GM21825 (cell line): ENCODE data around the gene ARRB2.

Source experiments
- ATAC-seq: cut with Tn5 transposase; IDR thresholded peaks from one replicate; pipeline ENCODE4 v1.9.1; 2021; ENCODE audit warnings: mild to moderate bottlenecking, moderate library complexity; ENCODE audit not compliant: unreplicated experiment

ARRB2 gene

GRCh38 chr17:4748686-4749085 lies 38.3 kb downstream of the ARRB2 start:
- ATAC-seq: no peak

GRCh38 chr17:4750606-4751005 lies 40.2 kb downstream of the ARRB2 start:
- no peak for ATAC-seq

GRCh38 chr17:4751932-4752331 lies 41.5 kb downstream of the ARRB2 start:
- ATAC-seq: no peak

- ATAC-seq: no peak
Measured at GRCh38 chr17:4753392-4753791, 43.0 kb downstream of the ARRB2 start.

GRCh38 chr17:4759776-4760236 lies 49.4 kb downstream of the ARRB2 start:
- no peak for ATAC-seq

GRCh38 chr17:4764595-4764994 lies 54.2 kb downstream of the ARRB2 start:
- no peak for ATAC-seq

- ATAC-seq: no peak
Measured at GRCh38 chr17:4766201-4766600, 55.8 kb downstream of the ARRB2 start.

- ATAC-seq: no peak
Measured at GRCh38 chr17:4766723-4767122, 56.3 kb downstream of the ARRB2 start.

GRCh38 chr17:4768298-4768697 lies 57.9 kb downstream of the ARRB2 start:
- ATAC-seq: no peak

GRCh38 chr17:4769628-4770027 lies 59.2 kb downstream of the ARRB2 start:
- ATAC-seq: no peak
